Kidney (tissue), 14 donors: ENCODE results near the gene SYTL1. TPM values are rescaled to one million over a fixed set of nuclear protein-coding genes. Genes with fewer than 3 reads are reported as not detected.
A peak's percentile ranks its signal among the peaks of the same experiment; 100 is the strongest.

ENCODE experiments used
- DNase-seq, 5 donors: peaks; one replicate each; pipeline ENCODE4 v3.0.0-alpha.2; 2013 to 2020
- FAIRE-seq: peaks from 2 replicates; lab custom pipeline; 2012; peaks lifted over from hg19 to GRCh38; lab: Jason Lieb, UNC
- H3K27ac ChIP-seq, 2 donors: one replicate each; pipeline ENCODE4 v1.7.0; 2013; ENCODE audit warnings: low read depth in 2 of 2, low read length in 2 of 2, inconsistent platforms in 1 of 2
- H3K27me3 ChIP-seq: one replicate; pipeline ENCODE4 v1.7.1; 2013; ENCODE audit warnings: low read length, inconsistent platforms; ENCODE audit not compliant: control insufficient read depth, insufficient read depth
- H3K36me3 ChIP-seq, 3 donors: one replicate each; pipeline versions ENCODE4 v1.7.0 to v1.7.1; 2013; ENCODE audit warnings: low read length in 3 of 3, control low read depth in 1 of 3, inconsistent platforms in 1 of 3; ENCODE audit not compliant: insufficient read depth in 3 of 3, control insufficient read depth in 2 of 3
- H3K4me1 ChIP-seq, 3 donors: one replicate each; pipeline versions ENCODE4 v1.7.0 to v1.7.1; 2013; ENCODE audit warnings: low read length in 3 of 3, inconsistent platforms in 1 of 3, low read depth in 1 of 3; ENCODE audit not compliant: control insufficient read depth in 2 of 3, insufficient read depth in 2 of 3
- H3K4me3 ChIP-seq, 3 donors: one replicate each; pipeline versions ENCODE4 v1.7.0 to v1.8.1; 2013; ENCODE audit warnings: low read length in 3 of 3, control low read depth in 1 of 3, inconsistent platforms in 1 of 3
- H3K9ac ChIP-seq, 3 donors: one replicate each; pipeline versions ENCODE4 v1.7.0 to v1.7.1; 2013; ENCODE audit warnings: low read length in 3 of 3, control low read depth in 1 of 3, inconsistent platforms in 1 of 3
- H3K9me3 ChIP-seq, 3 donors: one replicate each; pipeline versions ENCODE4 v1.7.0 to v1.7.1; 2013; ENCODE audit warnings: low read length in 3 of 3, control low read depth in 1 of 3, inconsistent platforms in 1 of 3; ENCODE audit not compliant: control insufficient read depth in 2 of 3, insufficient read depth in 1 of 3
- CTCF ChIP-seq: IDR thresholded peaks from 3 replicates; pipeline ENCODE4 v1.5.1; 2012; ENCODE audit warnings: mild to moderate bottlenecking, moderate library complexity, borderline replicate concordance; ENCODE audit not compliant: insufficient read depth; ENCODE audit errors: extremely low read depth
- intact Hi-C: fragments of 100-400 bp; cut with DNase I; formaldehyde crosslinking; loops from one replicate; pipeline ENCODE4 v1.11.1; 2022
- polyA plus RNA-seq: library from polyadenylated mRNA; stranded (reverse); fragments of 350-450 nt; fragmentation: Illumina TruSeq; extraction: RNeasy Lipid Tissue Mini Kit (QIAGEN cat#74804); gene quantifications from one replicate; pipeline ENCODE4 v1.2.3, GENCODE V29; 2014; ENCODE audit warnings: low read depth, low replicate concordance; ENCODE audit not compliant: insufficient read depth
- total RNA-seq: library from RNA; stranded (reverse); fragmentation: NEBNext Ultra II Directional; extraction: Animal tissue kit (Norgen Biotek cat#: 25700); gene quantifications from one replicate; pipeline ENCODE4 v1.2.1, GENCODE V29; 2021
- donor health status: control.
- donor health status: control.
- donor health status: control.
- donor health status: control.
- donor health status: control.
- donor health status: DM: yes; HTN: yes; CAD: no.
- donor health status: Normal renal cell carcinoma (clear cell type).

Gene SYTL1
- total and polyA plus RNA-seq, 2 donors from 2014 or later, result 5.9 to 19.3 TPM

GRCh38 chr1:27372808-27373690 lies 31.2 kb downstream of the SYTL1 start:
- intact Hi-C loops, result no loop called here
- Histone ChIP-seq H3K36me3 (no peaks in the 10 kb centered on the region), H3K9ac (no peak overlapping the region), H3K9me3 (no peaks in the 10 kb centered on the region), H3K27ac (peak overlapping the region; percentile 7 to 37), H3K4me3 (no peak overlapping the region), H3K4me1 (no peaks in the 10 kb centered on the region), H3K27me3 (no peaks in the 10 kb centered on the region)
- TF ChIP-seq CTCF, result no peak
- FAIRE-seq, result no peak
- peak in 1 of 5 donors; percentile 61 for DNase-seq

GRCh38 chr1:27374362-27375086 lies 32.7 kb downstream of the SYTL1 start, which contains the start of gene FCN3:
Gene FCN3, minus strand, starts transcription at chr1:27374824. Its CDS starts 6 bp downstream, at chr1:27374818.
- Histone ChIP-seq H3K27me3 (no peaks in the 10 kb centered on the region), H3K4me3 (no peak within 1 kb of the TSS)
- no peak for FAIRE-seq

GRCh38 chr1:27377760-27378495 lies 36.1 kb downstream of the SYTL1 start:
- no peak for TF ChIP-seq CTCF
- no peak overlapping the region for H3K27ac ChIP-seq
- DNase-seq (no peak), FAIRE-seq (no peak)
- no peaks in the 10 kb centered on the region for H3K9me3 ChIP-seq
- intact Hi-C loops, result no loop called here
- no peaks in the 10 kb centered on the region for H3K27me3 ChIP-seq
- no peak overlapping the region for H3K4me3 ChIP-seq
- H3K36me3 ChIP-seq, result no peaks in the 10 kb centered on the region
- H3K4me1 ChIP-seq, result no peaks in the 10 kb centered on the region
- no peak overlapping the region for H3K9ac ChIP-seq

More at GRCh38 chr1:27374362-27375086, 32.7 kb downstream of the SYTL1 start, which contains the start of gene FCN3:
- no peak for DNase-seq
- H3K9ac ChIP-seq, result no peak within 1 kb of the TSS
- no peaks in the 10 kb centered on the region for H3K9me3 ChIP-seq
- peak within 1 kb of the TSS; percentile 7 to 65 for H3K27ac ChIP-seq
- intact Hi-C loops, result no loop called here
- no peak for TF ChIP-seq CTCF
- no peaks in the 10 kb centered on the region for H3K36me3 ChIP-seq
- H3K4me1 ChIP-seq, result no peaks in the 10 kb centered on the region
